ENCODE measurements around the gene ARHGAP40.

GRCh38 chr20:38673725-38674091, 72.1 kb downstream of the ARHGAP40 start:
- TF ChIP-seq CTCF (IDR thresholded peaks at IDR 0.05; ENCODE audit: low read length) (no peak), EZH2 (IDR thresholded peaks at IDR 0.05; ENCODE audit: borderline replicate concordance, low read length) (no peak)

All from OCI-LY1 (cell line).